ENCODE results near the gene ARID4B.

- TF ChIP-seq CTCF (IDR thresholded peaks at IDR 0.05; ENCODE audit: low read depth, low read length) (no peak), EZH2phosphoT487 (IDR thresholded peaks at IDR 0.05; ENCODE audit: low read depth) (no peak)
Observed at GRCh38 chr1:235127203-235127602, 200.8 kb downstream of the ARID4B start.
